Measurements from ENCODE around the gene KCNJ12. TPM values are rescaled to one million over a fixed set of nuclear protein-coding genes. Genes with fewer than 3 reads are reported as not detected.
"Not testable (repeated sequence)": the region's sequence is repeated elsewhere in the genome, so short reads cannot be mapped to it uniquely, and the experiment has no call there.

Gene KCNJ12
- total RNA-seq (ENCODE audit: low replicate concordance) = 0.56 and 1.8 TPM in 2 replicates

DNA sequence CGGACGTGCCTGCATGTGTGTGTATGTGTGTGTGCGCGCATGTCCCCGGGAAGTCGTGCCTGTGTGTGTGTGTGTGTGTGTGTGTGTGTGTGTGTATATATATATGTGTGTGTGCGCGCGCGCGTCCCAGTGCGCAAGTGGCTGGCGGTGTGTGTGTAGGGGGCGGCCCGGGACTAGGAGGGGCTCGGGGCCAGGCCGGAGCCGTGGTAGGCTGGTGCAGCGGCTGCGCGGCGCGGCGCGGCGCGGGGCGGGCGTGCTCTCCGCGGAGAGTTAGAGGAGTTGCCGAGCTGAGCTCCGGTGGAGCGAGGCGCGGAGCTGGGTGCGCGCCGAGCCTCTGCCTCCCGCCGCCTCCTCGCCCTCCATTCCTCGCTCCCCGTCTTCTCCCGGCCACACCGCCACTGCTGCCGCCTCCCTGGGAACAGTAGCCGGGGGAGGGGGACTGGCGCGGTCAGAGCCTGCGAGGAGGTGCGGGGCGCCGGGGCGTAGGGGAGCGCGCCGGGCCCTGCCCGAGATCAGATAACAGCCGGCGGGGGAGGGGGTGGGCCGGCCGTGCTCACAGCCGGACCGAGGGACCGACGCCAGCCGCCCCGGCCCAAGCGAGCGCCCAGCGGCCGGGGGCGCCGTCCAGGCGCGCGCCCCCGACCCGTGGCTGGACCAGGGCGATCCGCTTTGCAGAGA lies at the start of gene KCNJ12:
KCNJ12 (plus strand) TSS at position 277 of the 678 bp plus-strand sequence. CDS start 38,986 bp downstream, outside the sequence.
- H4K20me1 ChIP-seq (ENCODE audit: low read depth) = peaks cover 10% of the 10 kb centered on the region
- no peak within 1 kb of the TSS for H3K27ac Mint-ChIP-seq
- H3K4me2 ChIP-seq = peak within 1 kb of the TSS; percentile 96
- TF ChIP-seq, protein P1, sequence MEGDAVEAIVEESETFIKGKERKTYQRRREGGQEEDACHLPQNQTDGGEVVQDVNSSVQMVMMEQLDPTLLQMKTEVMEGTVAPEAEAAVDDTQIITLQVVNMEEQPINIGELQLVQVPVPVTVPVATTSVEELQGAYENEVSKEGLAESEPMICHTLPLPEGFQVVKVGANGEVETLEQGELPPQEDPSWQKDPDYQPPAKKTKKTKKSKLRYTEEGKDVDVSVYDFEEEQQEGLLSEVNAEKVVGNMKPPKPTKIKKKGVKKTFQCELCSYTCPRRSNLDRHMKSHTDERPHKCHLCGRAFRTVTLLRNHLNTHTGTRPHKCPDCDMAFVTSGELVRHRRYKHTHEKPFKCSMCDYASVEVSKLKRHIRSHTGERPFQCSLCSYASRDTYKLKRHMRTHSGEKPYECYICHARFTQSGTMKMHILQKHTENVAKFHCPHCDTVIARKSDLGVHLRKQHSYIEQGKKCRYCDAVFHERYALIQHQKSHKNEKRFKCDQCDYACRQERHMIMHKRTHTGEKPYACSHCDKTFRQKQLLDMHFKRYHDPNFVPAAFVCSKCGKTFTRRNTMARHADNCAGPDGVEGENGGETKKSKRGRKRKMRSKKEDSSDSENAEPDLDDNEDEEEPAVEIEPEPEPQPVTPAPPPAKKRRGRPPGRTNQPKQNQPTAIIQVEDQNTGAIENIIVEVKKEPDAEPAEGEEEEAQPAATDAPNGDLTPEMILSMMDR (IDR thresholded peaks at IDR 0.05) = no peak
- TF ChIP-seq EZH2 (IDR thresholded peaks at IDR 0.05) (no peak), EZH2phosphoT487 (IDR thresholded peaks at IDR 0.05) (no peak)
- H3F3A ChIP-seq (ENCODE audit: low read depth) = peaks cover 28% of the 10 kb centered on the region
- H3K27ac ChIP-seq = no peak within 1 kb of the TSS
- no peaks in the 10 kb centered on the region for H3K36me3 Mint-ChIP-seq
- H3K4me3 Mint-ChIP-seq = peak within 1 kb of the TSS; percentile 80
- H3K27me3 Mint-ChIP-seq (ENCODE audit: insufficient read depth, low read depth) = peaks cover 31% of the 10 kb centered on the region
- H3K9me3 Mint-ChIP-seq = no peaks in the 10 kb centered on the region
- H3K79me2 ChIP-seq (ENCODE audit: low read depth) = no peaks in the 10 kb centered on the region
- H3K4me1 Mint-ChIP-seq = peaks cover 27% of the 10 kb centered on the region
- no peaks in the 10 kb centered on the region for H3K36me3 ChIP-seq
- no peaks in the 10 kb centered on the region for H3K9me3 ChIP-seq (ENCODE audit: low read depth)
- H3K4me1 ChIP-seq = peaks cover 42% of the 10 kb centered on the region
- H2AFZ ChIP-seq (replicated peaks) = peak within 1 kb of the TSS; percentile 92
- peaks cover 64% of the 10 kb centered on the region for H3K27me3 ChIP-seq
- H3K9ac ChIP-seq = no peak within 1 kb of the TSS
- peak; percentile 82 for DNase-seq (ENCODE audit: low spot score)
- H3K4me3 ChIP-seq = peak within 1 kb of the TSS; percentile 64

GRCh38 chr17:21327921-21328320 lies 48.2 kb upstream of the KCNJ12 start:
- not testable (repeated sequence) for DNase-seq (ENCODE audit: low spot score); H3K36me3 Mint-ChIP-seq; H2AFZ ChIP-seq (replicated peaks); H3K9me3 ChIP-seq (ENCODE audit: low read depth); H3K4me3 Mint-ChIP-seq; H3K4me1 ChIP-seq; H3K4me3 ChIP-seq; H3K4me2 ChIP-seq; H3F3A ChIP-seq (ENCODE audit: low read depth); H3K79me2 ChIP-seq (ENCODE audit: low read depth); H3K27ac Mint-ChIP-seq; H3K9ac ChIP-seq; H4K20me1 ChIP-seq (ENCODE audit: low read depth); H3K4me1 Mint-ChIP-seq; H3K36me3 ChIP-seq; H3K27ac ChIP-seq
- H3K27me3 Mint-ChIP-seq (ENCODE audit: insufficient read depth, low read depth) = peaks cover 21% of the 10 kb centered on the region
- peaks cover 22% of the 10 kb centered on the region for H3K27me3 ChIP-seq
- peaks cover 16% of the 10 kb centered on the region for H3K9me3 Mint-ChIP-seq

GRCh38 chr17:21328778-21329177 lies 47.4 kb upstream of the KCNJ12 start:
- H3K4me3 Mint-ChIP-seq; H3K36me3 Mint-ChIP-seq; H3K4me3 ChIP-seq; H3K36me3 ChIP-seq; H3K4me1 Mint-ChIP-seq; DNase-seq (ENCODE audit: low spot score); H3K4me2 ChIP-seq; H4K20me1 ChIP-seq (ENCODE audit: low read depth); H3K27ac ChIP-seq; H3K9ac ChIP-seq; H3K9me3 ChIP-seq (ENCODE audit: low read depth); H2AFZ ChIP-seq (replicated peaks); H3K79me2 ChIP-seq (ENCODE audit: low read depth); H3F3A ChIP-seq (ENCODE audit: low read depth); H3K4me1 ChIP-seq; H3K27ac Mint-ChIP-seq: not testable (repeated sequence)
- peaks cover 15% of the 10 kb centered on the region for H3K27me3 ChIP-seq
- Mint-ChIP-seq H3K9me3 (peaks cover 14% of the 10 kb centered on the region), H3K27me3 (ENCODE audit: insufficient read depth, low read depth) (peaks cover 16% of the 10 kb centered on the region)

- Histone ChIP-seq H3K4me1 (no peaks in the 10 kb centered on the region), H4K20me1 (ENCODE audit: low read depth) (no peaks in the 10 kb centered on the region), H3K4me2 (no peak overlapping the region), H3K36me3 (no peaks in the 10 kb centered on the region), H2AFZ (replicated peaks) (no peak overlapping the region), H3K9me3 (ENCODE audit: low read depth) (no peaks in the 10 kb centered on the region), H3K4me3 (no peak overlapping the region), H3K27ac (no peak overlapping the region), H3K79me2 (ENCODE audit: low read depth) (no peaks in the 10 kb centered on the region), H3F3A (ENCODE audit: low read depth) (no peaks in the 10 kb centered on the region), H3K9ac (no peak overlapping the region), H3K27me3 (no peaks in the 10 kb centered on the region)
- no peak overlapping the region for H3K27ac Mint-ChIP-seq
- TF ChIP-seq EZH2phosphoT487 (IDR thresholded peaks at IDR 0.05) (no peak), EZH2 (IDR thresholded peaks at IDR 0.05) (no peak)
- TF ChIP-seq, protein P1 (IDR thresholded peaks at IDR 0.05) = no peak
- H3K27me3 Mint-ChIP-seq (ENCODE audit: insufficient read depth, low read depth) = peaks cover 8% of the 10 kb centered on the region
- no peak for DNase-seq (ENCODE audit: low spot score)
- peak overlapping the region; percentile 16 for H3K4me3 Mint-ChIP-seq
- peaks cover 17% of the 10 kb centered on the region for H3K9me3 Mint-ChIP-seq
- H3K36me3 Mint-ChIP-seq = no peaks in the 10 kb centered on the region
- no peaks in the 10 kb centered on the region for H3K4me1 Mint-ChIP-seq
These were observed 45.6 kb upstream of the KCNJ12 start for GRCh38 chr17:21330436-21331160.

DNA sequence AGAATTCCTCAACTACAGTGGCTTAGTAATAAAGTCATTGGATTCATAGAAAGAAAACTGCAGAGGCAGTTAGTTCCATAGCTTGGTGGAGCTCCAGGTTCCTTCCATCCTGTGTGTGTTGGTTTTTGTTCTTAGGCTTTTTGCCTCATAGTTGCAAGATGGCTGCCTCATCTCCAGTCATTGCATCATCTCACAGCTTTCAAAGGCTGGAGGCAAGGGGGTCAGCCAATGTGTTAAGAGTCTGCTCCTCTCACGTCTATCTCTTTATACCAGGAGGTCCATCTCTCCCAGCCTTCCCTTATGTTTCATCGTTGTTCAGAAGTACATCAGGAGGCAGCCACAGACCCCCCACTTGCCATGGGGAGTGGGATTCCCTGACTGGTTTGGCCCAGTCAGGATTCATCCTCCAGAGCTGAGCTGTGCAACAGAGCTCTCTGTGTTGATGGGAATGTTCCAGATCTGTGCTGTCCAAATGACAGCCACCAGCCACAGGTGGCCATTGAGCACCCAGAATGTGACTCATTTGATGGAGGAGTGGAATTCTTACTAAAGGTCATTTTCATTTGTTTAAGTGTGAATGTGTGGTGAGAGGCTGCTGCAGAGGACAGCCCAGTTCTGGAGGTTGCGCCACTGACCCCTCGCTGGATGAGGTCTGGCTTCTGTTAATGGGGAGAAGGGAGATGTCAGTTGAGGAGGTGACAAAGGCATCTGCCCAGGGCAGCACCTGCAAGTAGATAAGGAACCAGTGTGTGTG lies 39.4 kb upstream of the KCNJ12 start:
- not testable (repeated sequence) for H3K9me3 ChIP-seq (ENCODE audit: low read depth)

More for the DNA sequence above, 39.4 kb upstream of the KCNJ12 start:
- not testable (repeated sequence) for H3K4me1 Mint-ChIP-seq; DNase-seq (ENCODE audit: low spot score); H3K79me2 ChIP-seq (ENCODE audit: low read depth); H3K36me3 Mint-ChIP-seq; H3K27me3 Mint-ChIP-seq (ENCODE audit: insufficient read depth, low read depth); H3K36me3 ChIP-seq; H2AFZ ChIP-seq (replicated peaks); H3K9ac ChIP-seq; H3F3A ChIP-seq (ENCODE audit: low read depth); H3K4me3 ChIP-seq; H3K4me1 ChIP-seq; H3K27ac ChIP-seq; H4K20me1 ChIP-seq (ENCODE audit: low read depth); H3K27ac Mint-ChIP-seq; H3K4me3 Mint-ChIP-seq; H3K4me2 ChIP-seq; H3K27me3 ChIP-seq
- H3K9me3 Mint-ChIP-seq = peaks cover 10% of the 10 kb centered on the region
